ENCODE results near the gene MTCL1.
"Not testable (repeated sequence)": the region's sequence is repeated elsewhere in the genome, so short reads cannot be mapped to it uniquely, and the experiment has no call there.

MTCL1 gene

DNA sequence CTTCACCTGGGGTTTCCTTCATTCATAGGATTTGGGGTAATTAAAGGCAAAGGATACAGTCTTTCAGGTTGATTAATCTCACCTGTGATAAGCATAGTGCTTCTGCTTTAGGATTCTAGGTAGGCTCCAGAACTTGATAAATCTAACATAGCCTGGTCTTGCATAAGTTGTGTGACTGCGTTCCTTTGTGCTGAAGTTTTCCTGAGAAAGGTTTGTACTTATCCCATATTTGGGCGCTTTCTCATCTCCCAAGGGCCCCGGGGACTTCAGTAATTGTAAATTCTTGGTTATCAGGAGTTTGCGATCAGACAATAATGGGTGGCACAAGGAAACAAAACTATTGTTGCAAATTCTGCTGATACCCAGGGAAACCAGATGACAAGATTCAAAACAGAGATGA lies 53.1 kb downstream of the MTCL1 start:
- CTCF ChIA-PET = no interaction called here
- no peak for DNase-seq (ENCODE audit: extremely low spot score)

DNA sequence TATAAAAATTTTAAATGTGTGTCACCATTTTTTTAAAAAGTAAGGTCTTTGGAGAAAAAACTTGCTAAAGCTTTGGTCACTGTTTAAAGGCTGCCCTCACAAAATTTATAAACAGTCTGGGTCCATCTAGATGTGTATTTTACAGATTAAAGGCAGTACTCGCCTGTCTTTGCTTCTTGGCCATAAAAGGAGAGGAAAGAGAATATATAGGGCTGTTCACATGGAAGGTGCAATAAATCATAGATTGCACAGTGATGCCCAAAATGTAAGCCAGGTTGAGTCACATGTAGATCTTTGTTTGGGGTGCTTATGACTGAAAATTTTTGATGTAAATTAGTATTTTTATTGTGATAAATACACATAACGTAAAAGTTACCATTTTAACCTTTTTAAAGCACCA lies 55.6 kb downstream of the MTCL1 start:
- CTCF ChIA-PET = no interaction called here
- POLR2A ChIA-PET = no interaction called here
- TF ChIP-seq ZNF384 (IDR thresholded peaks at IDR 0.05) (no peak), ARNT (IDR thresholded peaks at IDR 0.05) (no peak), ELF4 (IDR thresholded peaks at IDR 0.05) (no peak), SP1 (IDR thresholded peaks at IDR 0.05) (no peak), CTBP1 (IDR thresholded peaks at IDR 0.05; ENCODE audit: borderline replicate concordance) (no peak), FOXM1 (IDR thresholded peaks at IDR 0.05; ENCODE audit: borderline replicate concordance) (no peak), HDGF (IDR thresholded peaks at IDR 0.05; ENCODE audit: borderline replicate concordance) (no peak), FOXK2 (IDR thresholded peaks at IDR 0.05) (no peak), BHLHE40 (IDR thresholded peaks at IDR 0.05; ENCODE audit: borderline replicate concordance) (no peak), TARDBP (IDR thresholded peaks at IDR 0.05) (no peak)
- TF ChIP-seq, protein P1, sequence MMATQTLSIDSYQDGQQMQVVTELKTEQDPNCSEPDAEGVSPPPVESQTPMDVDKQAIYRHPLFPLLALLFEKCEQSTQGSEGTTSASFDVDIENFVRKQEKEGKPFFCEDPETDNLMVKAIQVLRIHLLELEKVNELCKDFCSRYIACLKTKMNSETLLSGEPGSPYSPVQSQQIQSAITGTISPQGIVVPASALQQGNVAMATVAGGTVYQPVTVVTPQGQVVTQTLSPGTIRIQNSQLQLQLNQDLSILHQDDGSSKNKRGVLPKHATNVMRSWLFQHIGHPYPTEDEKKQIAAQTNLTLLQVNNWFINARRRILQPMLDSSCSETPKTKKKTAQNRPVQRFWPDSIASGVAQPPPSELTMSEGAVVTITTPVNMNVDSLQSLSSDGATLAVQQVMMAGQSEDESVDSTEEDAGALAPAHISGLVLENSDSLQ (IDR thresholded peaks at IDR 0.05) = no peak
- DNase-seq (ENCODE audit: extremely low spot score) = no peak

More for the DNA sequence above, 53.1 kb downstream of the MTCL1 start:
- POLR2A ChIA-PET = no interaction called here
- no peak for TF ChIP-seq CTBP1 (IDR thresholded peaks at IDR 0.05; ENCODE audit: borderline replicate concordance)

- POLR2A ChIA-PET; DNase-seq (ENCODE audit: extremely low spot score); CTCF ChIA-PET: not testable (repeated sequence)
Measured at GRCh38 chr18:8761535-8761934, 56.2 kb downstream of the MTCL1 start.

GRCh38 chr18:8762968-8763367 lies 57.6 kb downstream of the MTCL1 start:
- DNase-seq (ENCODE audit: extremely low spot score) = no peak
- POLR2A ChIA-PET = no interaction called here
- CTCF ChIA-PET = no interaction called here
- no peak for TF ChIP-seq ARNT (IDR thresholded peaks at IDR 0.05)

DNA sequence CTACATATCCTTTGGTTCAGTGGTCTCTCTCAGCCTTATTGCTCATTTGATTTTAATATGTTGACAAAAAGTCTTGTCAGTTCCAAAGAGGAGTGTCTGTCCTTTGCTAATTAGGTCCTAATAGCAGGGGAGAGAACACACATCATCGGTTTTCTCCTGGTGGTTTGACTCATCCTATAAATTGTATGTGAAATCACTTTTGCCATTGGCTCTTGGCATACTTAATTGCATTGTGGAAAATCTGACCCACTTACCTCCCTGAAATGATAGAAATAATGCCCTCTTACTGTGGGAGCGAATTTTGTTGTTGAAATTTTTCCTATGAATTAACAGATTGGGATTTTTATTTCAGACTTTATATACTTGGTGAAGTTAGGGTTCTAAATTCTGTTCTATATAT lies 58.3 kb downstream of the MTCL1 start:
- TF ChIP-seq ELF4 (IDR thresholded peaks at IDR 0.05) (no peak), FOXK2 (IDR thresholded peaks at IDR 0.05) (no peak), L3MBTL2 (conservative IDR thresholded peaks at IDR 0.05) (no peak), SP1 (IDR thresholded peaks at IDR 0.05) (no peak), SUZ12 (IDR thresholded peaks at IDR 0.05) (no peak), ZNF384 (IDR thresholded peaks at IDR 0.05) (no peak), BHLHE40 (IDR thresholded peaks at IDR 0.05; ENCODE audit: borderline replicate concordance) (no peak), TARDBP (IDR thresholded peaks at IDR 0.05) (no peak), LEF1 (IDR thresholded peaks at IDR 0.05; ENCODE audit: borderline replicate concordance) (no peak), FOXA1 (IDR thresholded peaks at IDR 0.05) (no peak), HDGF (IDR thresholded peaks at IDR 0.05; ENCODE audit: borderline replicate concordance) (no peak), NFRKB (IDR thresholded peaks at IDR 0.05) (no peak)
- TF ChIP-seq, protein P1 (IDR thresholded peaks at IDR 0.05) = no peak
- no peak for DNase-seq (ENCODE audit: extremely low spot score)
- ChIA-PET POLR2A (no interaction called here), CTCF (no interaction called here)

DNA sequence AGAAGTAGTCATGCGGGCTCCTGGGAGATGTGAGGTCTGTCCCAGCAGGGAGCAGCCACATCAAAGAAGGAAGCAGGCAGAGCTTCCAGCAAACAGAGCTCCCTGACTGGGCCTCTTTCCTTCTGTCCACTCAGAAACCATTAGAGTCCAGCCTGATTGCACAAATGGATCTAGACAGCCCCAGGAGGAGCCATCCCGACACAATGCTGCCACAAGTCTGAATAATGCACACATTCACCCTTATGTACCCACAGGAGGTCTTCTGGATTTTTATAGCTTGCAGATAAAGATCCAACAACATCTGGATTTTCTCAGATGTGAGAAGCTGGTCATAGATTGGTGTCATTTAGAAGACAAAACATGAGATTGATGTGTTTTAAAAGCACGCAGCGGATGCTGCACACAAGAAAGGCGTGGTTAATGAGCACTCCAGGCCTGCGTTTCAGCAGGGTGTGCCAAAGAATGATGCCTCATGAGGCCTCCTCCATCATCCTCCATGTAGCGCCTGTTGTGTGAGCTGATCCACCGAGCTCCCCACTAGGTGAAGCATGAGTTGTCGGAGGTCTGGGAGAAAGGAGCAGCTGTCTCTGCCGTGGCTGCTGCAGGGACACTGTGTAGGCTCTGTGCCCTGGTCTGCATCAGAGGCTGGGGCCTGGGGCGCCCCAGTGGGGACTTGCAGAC lies 60.6 kb downstream of the MTCL1 start:
- ChIA-PET CTCF (no interaction called here), POLR2A (interaction anchor here (1.0 kb wide), 1 partner anchor 156 kb away, joined by 3 read pairs; no protein-coding TSS in a partner anchor)
- DNase-seq (ENCODE audit: extremely low spot score) = no peak
- TF ChIP-seq TARDBP (IDR thresholded peaks at IDR 0.05) (no peak), SP1 (IDR thresholded peaks at IDR 0.05) (no peak), NFRKB (IDR thresholded peaks at IDR 0.05) (no peak), HDGF (IDR thresholded peaks at IDR 0.05; ENCODE audit: borderline replicate concordance) (no peak)

GRCh38 chr18:8766559-8767293 lies 61.4 kb downstream of the MTCL1 start:
- POLR2A ChIA-PET = no interaction called here
- no peak for TF ChIP-seq BHLHE40 (IDR thresholded peaks at IDR 0.05; ENCODE audit: borderline replicate concordance)
- TF ChIP-seq ZNF384 (IDR thresholded peaks at IDR 0.05) = no peak
- TF ChIP-seq L3MBTL2 (conservative IDR thresholded peaks at IDR 0.05) = no peak
- no peak for TF ChIP-seq HDGF (IDR thresholded peaks at IDR 0.05; ENCODE audit: borderline replicate concordance)
- no peak for TF ChIP-seq ARNT (IDR thresholded peaks at IDR 0.05)
- TF ChIP-seq NFRKB (IDR thresholded peaks at IDR 0.05) = no peak
- CTCF ChIA-PET = no interaction called here
- no peak for DNase-seq (ENCODE audit: extremely low spot score)

- DNase-seq (ENCODE audit: extremely low spot score) = no peak
- CTCF ChIA-PET = no interaction called here
- TF ChIP-seq ELF4 (IDR thresholded peaks at IDR 0.05) = no peak
- TF ChIP-seq FOXA1 (IDR thresholded peaks at IDR 0.05) = no peak
- POLR2A ChIA-PET = no interaction called here
Measured at GRCh38 chr18:8767340-8767739, 62.0 kb downstream of the MTCL1 start.
